Activated naive CD4-positive, alpha-beta T cell (primary cell): ENCODE measurements around the gene SLC11A1.

Source experiments
- DNase-seq, 4 experiments: peaks; one replicate each; lab custom pipeline; 2025; lab: John Stamatoyannopoulos, UW

Gene SLC11A1

GRCh38 chr2:218393750-218394290, 11.7 kb downstream of the SLC11A1 start:
- no peak for DNase-seq

GRCh38 chr2:218394298-218395089, 12.4 kb downstream of the SLC11A1 start:
- no peak for DNase-seq

- DNase-seq = no peak
Measured at GRCh38 chr2:218395090-218395444, 13.0 kb downstream of the SLC11A1 start.

- no peak for DNase-seq
Measured at GRCh38 chr2:218395456-218395825, 13.4 kb downstream of the SLC11A1 start.

GRCh38 chr2:218395826-218396687, 14.0 kb downstream of the SLC11A1 start:
- DNase-seq = peak; percentile 78 to 93 (median 83)

- peak in 2 of 4 experiments; percentile 65 to 67 for DNase-seq
Measured at GRCh38 chr2:218396688-218397462, 14.8 kb downstream of the SLC11A1 start.

- DNase-seq = no peak
Measured at GRCh38 chr2:218397463-218397819, 15.4 kb downstream of the SLC11A1 start.

- DNase-seq = no peak
Measured at GRCh38 chr2:218397820-218398436, 15.9 kb downstream of the SLC11A1 start.

- DNase-seq = peak in 2 of 4 experiments; percentile 51 to 62
Measured at GRCh38 chr2:218398437-218399390, 16.6 kb downstream of the SLC11A1 start.

GRCh38 chr2:218399391-218400166, 17.5 kb downstream of the SLC11A1 start, which contains the start of gene CTDSP1:
Gene CTDSP1 (plus strand): TSS chr2:218399868. CDS start chr2:218400091, 223 bp downstream.
- DNase-seq = peak; percentile 73 to 83 (median 80)

GRCh38 chr2:218400167-218400929, 18.3 kb downstream of the SLC11A1 start:
- DNase-seq = peak in 1 of 4 experiments; percentile 35

- DNase-seq = no peak
Measured at GRCh38 chr2:218400930-218401881, 19.1 kb downstream of the SLC11A1 start.

- DNase-seq = no peak
Measured at GRCh38 chr2:218401890-218402289, 19.8 kb downstream of the SLC11A1 start.

GRCh38 chr2:218402491-218402901, 20.4 kb downstream of the SLC11A1 start:
- DNase-seq = no peak

- DNase-seq = no peak
Measured at GRCh38 chr2:218402911-218403411, 20.9 kb downstream of the SLC11A1 start.

- no peak for DNase-seq
Measured at GRCh38 chr2:218403810-218404209, 21.7 kb downstream of the SLC11A1 start.

GRCh38 chr2:218404351-218405085, 22.4 kb downstream of the SLC11A1 start:
- no peak for DNase-seq
